NCI-H2029 treated with DMSO at 0.1 percent for 48 hours (cell line): Measurements from ENCODE around the gene TPP2.

Experiments used
- DNase-seq: peaks from one replicate; lab custom pipeline; 2025; lab: John Stamatoyannopoulos, UW

TPP2 gene

DNA sequence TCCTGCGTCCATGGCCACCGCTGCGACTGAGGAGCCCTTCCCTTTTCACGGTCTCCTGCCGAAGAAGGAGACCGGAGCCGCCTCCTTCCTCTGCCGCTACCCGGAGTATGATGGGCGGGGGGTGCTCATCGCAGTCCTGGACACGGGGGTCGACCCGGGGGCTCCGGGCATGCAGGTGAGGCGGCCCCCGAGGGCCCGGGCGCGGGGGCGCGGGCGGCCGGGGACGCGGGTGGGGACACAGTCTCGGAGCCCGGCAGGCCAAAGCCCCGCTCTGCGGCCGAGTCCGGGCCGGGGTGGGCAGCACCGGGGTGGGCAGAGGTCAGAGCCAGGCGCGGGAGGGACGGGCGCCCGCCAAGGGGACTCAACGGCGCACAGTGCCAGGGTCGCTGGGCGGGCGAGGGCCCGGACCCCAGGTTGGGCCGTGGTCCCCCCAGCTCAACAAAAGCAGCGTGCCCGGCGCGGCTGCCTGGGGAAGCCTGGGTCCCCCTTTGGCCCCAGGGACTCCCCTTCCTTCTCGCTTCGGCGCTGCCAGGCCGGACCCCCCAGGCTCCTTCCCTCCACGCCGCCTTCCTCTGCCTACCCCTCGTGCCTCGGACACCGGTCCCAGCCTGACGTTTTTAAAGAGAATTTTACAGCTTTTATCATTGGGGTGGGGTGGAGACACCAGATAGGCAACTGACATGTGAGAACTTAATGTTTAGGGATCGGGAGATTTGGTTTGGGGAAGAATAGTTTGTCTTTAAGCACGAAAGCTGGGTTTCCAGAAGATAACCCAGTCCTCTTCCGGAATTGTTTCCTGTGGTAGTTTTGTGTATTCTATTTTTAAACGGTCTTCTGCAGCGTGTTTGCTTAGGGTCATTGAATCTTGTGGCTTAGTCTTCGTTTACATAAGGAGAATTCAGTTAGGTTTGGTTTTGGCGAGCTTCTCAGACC, 509 bp downstream of the TPP2 start:
- DNase-seq, result no peak

DNA sequence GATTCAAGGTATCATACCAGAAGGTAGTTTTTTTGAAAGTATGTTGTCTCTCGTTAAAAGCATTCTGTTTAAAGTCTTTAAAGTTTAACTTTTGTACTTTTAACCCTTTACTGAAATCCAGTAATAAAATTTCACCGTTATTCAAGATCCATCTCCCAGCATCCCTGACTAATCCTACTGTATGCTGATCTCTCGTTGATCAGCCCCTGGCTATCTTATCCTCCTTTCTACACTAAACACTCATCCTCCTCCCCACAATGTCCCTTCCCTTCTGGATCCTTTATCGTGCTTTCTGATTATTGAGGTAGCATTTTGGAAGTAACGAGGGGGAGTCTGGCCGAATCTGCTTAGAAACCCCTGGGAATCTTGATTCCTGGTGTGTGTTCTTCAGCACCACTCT, 1.3 kb downstream of the TPP2 start:
- DNase-seq, result no peak

- DNase-seq, result no peak
These were observed 2.7 kb downstream of the TPP2 start for GRCh38 chr13:102599426-102600012.

DNA sequence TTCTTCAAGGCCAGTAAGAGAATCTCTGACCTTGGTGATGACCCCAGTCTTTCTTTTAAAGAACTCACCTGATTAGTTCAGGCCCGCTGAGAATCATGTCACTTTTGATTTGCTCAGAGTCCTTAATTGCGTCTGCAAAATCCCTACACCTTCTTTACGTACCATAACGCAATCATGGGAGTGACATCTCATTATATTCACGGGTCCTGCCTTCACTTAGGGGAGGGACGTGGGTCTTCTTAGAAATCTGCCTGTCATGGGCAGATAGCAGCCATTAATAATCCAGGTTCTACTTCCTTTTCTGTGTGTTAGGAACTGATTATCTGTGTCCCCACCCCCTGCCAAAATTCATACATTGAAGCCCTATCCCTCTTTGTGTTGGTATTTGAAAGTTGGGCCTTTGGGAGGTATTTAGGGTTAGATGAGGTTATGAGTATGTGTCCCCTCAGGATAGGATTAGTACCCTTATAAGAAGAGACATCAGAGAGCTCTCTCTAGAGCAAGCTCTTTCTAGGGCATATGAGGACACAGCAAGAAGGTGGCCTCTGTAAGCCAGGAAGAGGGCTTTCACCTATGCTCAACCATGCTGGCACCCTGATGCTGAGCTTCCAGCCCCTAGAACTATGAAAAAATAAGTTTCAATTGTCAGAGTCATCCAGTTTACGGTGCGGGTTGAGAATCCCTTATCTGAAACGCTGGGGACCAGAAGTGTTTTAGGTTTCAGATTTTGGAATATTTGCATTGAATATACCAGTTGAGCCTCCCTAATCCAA, 9.9 kb downstream of the TPP2 start:
- no peak for DNase-seq

DNA sequence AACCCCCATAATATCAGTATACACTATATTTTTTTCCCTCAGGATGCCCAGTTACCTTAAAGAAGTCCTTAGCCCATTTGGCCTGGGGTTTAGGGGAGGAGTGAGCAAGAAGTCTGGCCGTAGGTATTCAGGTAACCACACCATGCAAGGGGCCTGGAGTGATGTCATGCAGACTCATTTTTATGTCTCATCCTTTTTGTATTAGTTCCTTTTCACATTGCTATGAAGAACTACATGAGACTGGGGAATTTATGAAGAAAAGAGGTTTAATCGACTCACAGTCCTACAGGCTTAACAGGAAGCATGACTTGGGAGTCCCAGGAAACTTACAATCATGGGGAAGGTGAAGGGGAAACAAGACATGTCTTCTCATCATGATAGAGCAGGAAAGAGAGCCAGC, 12.2 kb downstream of the TPP2 start:
- no peak for DNase-seq

DNA sequence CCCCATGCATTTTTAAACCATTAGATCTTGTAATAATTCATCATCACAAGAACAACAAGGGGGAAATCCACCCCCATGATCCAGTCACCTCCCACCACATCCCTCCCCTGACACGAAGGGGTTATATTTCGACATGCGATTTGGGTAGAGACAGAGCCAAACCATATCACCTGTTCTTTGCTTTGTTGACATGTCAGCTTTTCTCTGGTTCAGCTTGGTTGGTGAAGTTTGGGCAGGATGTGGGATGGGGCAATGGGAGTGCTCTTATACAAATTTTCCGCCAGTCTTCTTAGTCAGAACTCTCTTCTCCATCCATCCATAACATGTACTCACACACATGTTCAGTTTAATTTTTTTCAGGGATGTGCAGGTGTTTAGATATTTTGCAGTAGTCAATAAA, 12.9 kb downstream of the TPP2 start:
- no peak for DNase-seq

DNA sequence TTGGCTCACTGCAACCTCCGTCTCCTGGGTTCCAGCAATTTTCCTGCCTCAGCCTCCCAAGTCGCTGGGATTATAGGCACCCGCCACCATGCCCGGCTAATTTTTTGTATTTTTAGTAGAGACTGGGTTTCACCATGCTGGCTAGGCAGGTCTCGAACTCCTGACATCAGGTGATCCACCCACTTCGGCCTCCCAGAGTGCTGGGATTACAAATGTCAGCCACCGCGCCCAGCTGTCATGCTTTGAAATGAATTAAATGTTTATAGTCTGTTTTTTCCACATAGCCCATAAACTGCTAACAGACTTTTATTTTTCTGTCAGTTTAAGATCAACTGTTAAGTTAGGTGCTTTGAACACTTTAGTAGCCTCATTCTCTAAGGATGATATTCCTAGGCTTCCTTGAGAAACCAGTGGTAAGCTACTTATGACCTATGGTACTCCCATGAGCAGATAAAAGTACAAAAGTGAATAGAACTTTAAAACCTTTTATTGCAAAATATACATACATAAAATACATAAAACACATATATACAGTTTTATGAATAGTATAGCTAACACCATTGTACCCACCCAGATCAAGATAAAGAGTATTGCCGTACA, 13.6 kb downstream of the TPP2 start:
- no peak for DNase-seq

- DNase-seq, result no peak
These were observed 21.0 kb downstream of the TPP2 start for GRCh38 chr13:102617697-102618350.

GRCh38 chr13:102620516-102620915, 23.7 kb downstream of the TPP2 start:
- no peak for DNase-seq

DNA sequence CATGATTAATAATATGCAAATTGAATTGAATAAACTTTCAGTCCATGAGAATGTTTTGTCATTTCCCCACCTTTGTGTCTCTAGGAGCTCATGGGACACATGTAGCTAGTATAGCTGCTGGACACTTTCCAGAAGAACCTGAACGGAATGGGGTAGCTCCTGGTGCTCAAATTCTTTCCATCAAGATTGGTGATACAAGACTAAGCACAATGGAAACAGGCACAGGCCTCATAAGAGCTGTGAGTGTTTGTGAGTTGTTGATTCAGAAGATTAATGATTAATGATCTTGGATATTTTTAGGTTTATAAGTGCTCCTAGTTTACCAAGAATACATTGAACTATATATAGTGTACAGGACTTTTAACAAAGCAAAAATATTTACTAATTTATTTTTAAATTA, 30.1 kb downstream of the TPP2 start:
- no peak for DNase-seq

DNA sequence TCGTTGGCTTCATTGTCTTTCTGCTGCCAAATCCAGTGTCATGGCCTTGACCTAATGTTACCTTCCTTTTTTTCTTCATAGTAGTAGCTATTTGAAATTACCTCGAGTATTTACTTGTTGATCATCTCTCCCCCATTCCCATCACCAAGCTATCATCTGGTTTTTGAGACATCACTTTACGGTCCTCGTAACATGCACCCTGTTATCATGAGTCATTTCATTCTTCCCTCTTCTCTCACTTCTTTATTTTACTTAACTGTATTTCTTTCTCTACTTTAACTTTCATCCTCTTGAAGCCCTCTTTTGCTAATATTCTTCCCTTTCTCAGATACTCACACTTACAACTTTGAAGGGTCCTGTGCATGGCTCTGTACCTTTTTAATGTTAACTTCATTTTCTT, 31.8 kb downstream of the TPP2 start:
- DNase-seq, result no peak

GRCh38 chr13:102631198-102631597, 34.4 kb downstream of the TPP2 start:
- DNase-seq, result no peak

DNA sequence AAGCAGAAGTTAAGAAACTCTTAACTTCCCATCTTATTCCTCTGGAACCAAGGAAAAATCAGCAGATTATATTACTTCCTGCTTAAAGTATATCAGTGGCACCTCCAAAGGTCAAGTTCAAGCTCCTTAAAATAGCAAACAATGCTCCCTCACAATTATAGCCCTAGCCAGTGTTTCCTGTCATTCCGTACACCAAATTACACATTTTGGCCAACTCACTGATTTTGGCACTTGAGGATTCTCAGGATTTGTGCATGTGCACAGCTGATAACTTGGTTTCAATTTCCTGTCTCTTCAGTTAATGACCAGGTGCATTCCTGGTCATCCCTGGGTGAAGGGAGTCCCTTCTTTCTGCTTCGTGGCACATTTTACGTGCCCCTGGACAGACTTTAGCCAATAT, 42.0 kb downstream of the TPP2 start:
- no peak for DNase-seq

GRCh38 chr13:102642029-102642428, 45.2 kb downstream of the TPP2 start:
- no peak for DNase-seq

DNA sequence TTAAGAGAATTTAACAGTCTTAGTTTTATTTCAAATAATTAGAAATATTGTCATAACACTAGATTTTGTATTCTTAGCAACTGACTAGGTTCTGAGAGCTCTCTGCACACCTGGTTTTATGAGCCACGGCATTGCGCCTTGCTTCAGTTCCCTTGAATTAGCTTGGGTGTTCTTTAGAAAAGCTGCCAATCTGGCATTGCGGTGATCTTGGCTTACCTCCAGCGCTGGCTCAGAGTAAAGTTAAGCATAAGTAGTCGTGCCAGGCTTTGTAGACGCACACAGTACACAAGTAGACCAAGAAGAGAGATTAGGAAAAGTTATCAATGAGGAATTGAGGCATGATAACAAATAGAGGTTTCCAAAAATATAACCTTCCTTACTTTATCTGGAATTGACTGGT, 45.7 kb downstream of the TPP2 start:
- peak; percentile 0 for DNase-seq

DNA sequence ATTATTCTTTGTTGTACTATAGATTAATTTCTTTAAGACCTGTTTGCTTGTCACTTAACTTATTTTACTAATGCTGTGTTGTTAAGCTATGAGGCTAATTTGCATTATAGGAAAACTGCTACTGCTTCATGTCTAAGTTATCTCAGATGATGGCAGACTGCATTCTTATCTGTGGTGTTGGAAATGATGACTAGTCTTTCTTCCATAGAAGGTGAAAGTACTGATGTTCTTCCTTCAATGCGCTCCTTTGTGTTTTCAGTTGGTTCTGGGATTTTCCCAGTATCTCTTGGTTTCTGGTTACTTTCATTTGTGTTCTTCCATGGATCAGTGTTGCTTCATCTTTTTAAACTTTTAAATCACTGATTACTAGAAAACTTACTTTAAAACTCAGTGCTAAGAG, 46.9 kb downstream of the TPP2 start:
- no peak for DNase-seq

GRCh38 chr13:102645701-102646100, 48.9 kb downstream of the TPP2 start:
- no peak for DNase-seq

GRCh38 chr13:102648046-102648445, 51.3 kb downstream of the TPP2 start:
- DNase-seq, result no peak

GRCh38 chr13:102650444-102650843, 53.7 kb downstream of the TPP2 start:
- DNase-seq, result no peak

DNA sequence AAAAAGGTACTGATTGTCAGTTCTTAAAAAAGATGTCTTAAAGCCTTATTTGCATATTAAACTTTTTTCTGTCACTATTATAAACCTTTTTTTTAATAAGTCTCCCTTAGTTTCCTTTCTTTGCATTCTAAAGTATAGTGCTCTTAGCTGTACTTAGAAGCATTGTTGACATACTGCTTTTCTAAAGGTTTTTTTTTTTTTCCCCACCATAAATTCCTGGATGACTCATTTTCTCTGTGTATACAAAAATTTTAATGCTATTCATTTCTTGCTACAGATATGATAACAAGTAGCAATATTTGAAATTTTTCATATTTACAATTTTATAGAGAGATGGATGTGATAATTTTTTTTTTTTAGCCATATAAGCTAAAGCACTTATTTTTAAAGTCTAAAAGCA, 54.6 kb downstream of the TPP2 start:
- DNase-seq, result no peak

DNA sequence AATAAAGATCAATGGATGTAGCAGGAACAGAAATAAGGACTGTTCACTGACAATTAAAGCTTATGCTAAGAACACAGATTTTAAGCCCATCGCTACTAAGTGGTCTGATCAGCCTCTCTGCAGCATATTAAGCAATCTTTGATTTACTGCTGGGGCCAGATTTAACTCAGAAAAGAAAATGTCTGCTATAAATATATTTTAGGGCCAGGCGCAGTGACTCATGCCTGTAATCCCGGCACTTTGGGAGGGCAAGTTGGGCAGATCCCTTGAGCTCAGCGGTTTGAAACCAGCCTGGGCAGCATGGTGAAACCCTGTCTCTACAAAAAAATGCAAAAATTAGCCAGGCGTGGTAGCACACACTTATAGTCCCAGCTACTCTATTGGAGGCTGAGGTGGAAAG, 55.1 kb downstream of the TPP2 start:
- DNase-seq, result no peak

GRCh38 chr13:102654756-102655155, 58.0 kb downstream of the TPP2 start:
- no peak for DNase-seq
